DND-41 (cell line): ENCODE data around the gene C4orf36.

Experiments used
- ATAC-seq: fragments of 200-7000 bp; cut with Tn5 transposase; 3 replicates; pipeline ENCODE4 v1.9.1; 2021; ENCODE audit warnings: low read depth; ENCODE audit not compliant: insufficient read depth
- DNase-seq: peaks from one replicate; pipeline ENCODE4 v3.0.0-alpha.2; 2020
- H2AFZ ChIP-seq: 2 replicates; pipeline ENCODE4 v1.6.0; 2012; ENCODE audit warnings: low read depth, low read length
- H3K27ac ChIP-seq: 2 replicates; pipeline ENCODE4 v1.5.1; 2012; ENCODE audit warnings: low read length, inconsistent platforms
- H3K27me3 ChIP-seq: fragments of 200-600 bp; sonication (generic); 2 replicates; pipeline ENCODE4 v1.6.0; 2012; ENCODE audit warnings: low read length, mild to moderate bottlenecking, inconsistent platforms; ENCODE audit not compliant: insufficient read depth, poor library complexity
- H3K36me3 ChIP-seq: 2 replicates; pipeline ENCODE4 v1.5.1; 2012; ENCODE audit warnings: low read length, inconsistent platforms; ENCODE audit not compliant: insufficient read depth
- H3K4me1 ChIP-seq: 2 replicates; pipeline ENCODE4 v1.5.1; 2012; ENCODE audit warnings: mild to moderate bottlenecking, low read length; ENCODE audit not compliant: insufficient read depth
- H3K4me2 ChIP-seq: 2 replicates; pipeline ENCODE4 v1.6.0; 2012; ENCODE audit warnings: mild to moderate bottlenecking, moderate library complexity, low read length, inconsistent platforms; ENCODE audit not compliant: insufficient read depth
- H3K4me3 ChIP-seq, 2 experiments: fragments of 200-600 bp in 1 of 2; shearing (Covaris generic) in 1 of 2; 2 replicates each; pipeline ENCODE4 v1.5.1; 2012 to 2016; ENCODE audit warnings: inconsistent platforms in 2 of 2, low read length in 2 of 2, mild to moderate bottlenecking in 2 of 2, low read depth in 1 of 2, moderate library complexity in 1 of 2
- H3K79me2 ChIP-seq: 2 replicates; pipeline ENCODE4 v1.6.0; 2012; ENCODE audit warnings: low read length, inconsistent platforms; ENCODE audit not compliant: insufficient read depth
- H3K9ac ChIP-seq: 2 replicates; pipeline ENCODE4 v1.6.0; 2012; ENCODE audit warnings: low read depth, mild to moderate bottlenecking, inconsistent platforms, low read length, moderate library complexity
- H3K9me3 ChIP-seq: 2 replicates; pipeline ENCODE4 v1.5.1; 2012; ENCODE audit warnings: low read length, moderate library complexity, mild to moderate bottlenecking, inconsistent platforms; ENCODE audit not compliant: insufficient read depth, severe bottlenecking
- H4K20me1 ChIP-seq: 2 replicates; pipeline ENCODE4 v1.6.0; 2012; ENCODE audit warnings: low read length; ENCODE audit not compliant: insufficient read depth
- EZH2 ChIP-seq: IDR thresholded peaks from 3 replicates; pipeline ENCODE4 v1.6.1; 2012; ENCODE audit warnings: borderline replicate concordance, low read depth, mild to moderate bottlenecking, moderate library complexity, low read length, inconsistent platforms; ENCODE audit not compliant: severe bottlenecking
- TF ChIP-seq, protein P1 (sequence below): IDR thresholded peaks from 2 replicates; pipeline ENCODE4 v1.5.1; 2012; ENCODE audit warnings: borderline replicate concordance, low read length, moderate library complexity, mild to moderate bottlenecking; ENCODE audit not compliant: poor library complexity, severe bottlenecking; ENCODE audit errors: extremely low read depth

The C4orf36 gene, protein sequence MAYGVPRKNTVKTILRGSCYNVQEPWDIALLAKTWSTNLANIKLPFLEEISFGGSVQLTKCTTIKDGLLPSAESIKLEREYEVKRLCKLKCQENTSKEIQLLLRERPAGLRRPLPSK

DNA sequence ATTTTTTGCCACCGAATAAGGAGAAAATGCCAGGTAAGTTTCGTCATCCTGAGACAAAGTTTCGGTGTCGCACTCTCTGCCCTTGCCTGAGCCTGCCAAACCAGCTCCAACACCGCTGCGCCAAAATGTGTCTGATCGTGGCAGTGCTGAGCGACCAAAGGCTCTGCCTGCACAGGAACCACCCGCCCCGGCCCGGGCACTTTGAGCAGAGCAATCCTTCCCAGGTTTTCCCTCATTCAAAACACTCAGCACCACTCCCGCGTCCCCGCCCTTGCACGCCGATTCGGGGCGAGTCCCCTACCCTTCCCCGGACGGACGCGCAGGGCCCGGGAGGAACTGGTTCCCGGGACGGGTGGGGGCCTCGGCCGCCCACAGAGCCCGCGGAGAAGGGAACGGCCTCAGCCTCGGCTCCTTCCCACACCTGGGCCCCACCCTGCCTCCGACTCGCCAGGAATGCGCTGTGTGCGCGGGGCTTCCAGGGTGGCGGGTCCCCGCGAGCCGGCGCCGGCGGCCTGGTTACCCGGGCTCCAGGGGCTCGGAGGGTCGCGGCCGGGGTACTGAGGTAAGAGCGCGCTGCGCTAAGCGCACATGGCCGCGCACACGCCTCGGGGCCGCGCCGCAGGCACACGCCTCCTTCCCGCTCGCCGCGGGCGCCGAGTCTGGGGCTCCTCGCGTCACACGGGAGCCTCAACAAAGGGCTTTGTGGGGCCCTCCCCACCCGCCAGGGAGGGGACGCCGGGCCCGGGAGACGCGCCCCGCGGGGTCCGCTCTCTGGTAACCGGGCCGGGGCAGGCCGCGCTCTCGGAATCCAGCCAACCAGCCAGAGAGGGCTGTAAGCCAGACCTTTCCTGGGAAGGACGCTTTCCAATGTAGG lies at the start of gene C4orf36:
C4orf36 (minus strand) TSS at position 661 of the 874 bp plus-strand sequence. CDS start 902 bp downstream, outside the sequence.
- peak within 1 kb of the TSS; percentile 71 for H3K4me2 ChIP-seq
- TF ChIP-seq, protein P1, sequence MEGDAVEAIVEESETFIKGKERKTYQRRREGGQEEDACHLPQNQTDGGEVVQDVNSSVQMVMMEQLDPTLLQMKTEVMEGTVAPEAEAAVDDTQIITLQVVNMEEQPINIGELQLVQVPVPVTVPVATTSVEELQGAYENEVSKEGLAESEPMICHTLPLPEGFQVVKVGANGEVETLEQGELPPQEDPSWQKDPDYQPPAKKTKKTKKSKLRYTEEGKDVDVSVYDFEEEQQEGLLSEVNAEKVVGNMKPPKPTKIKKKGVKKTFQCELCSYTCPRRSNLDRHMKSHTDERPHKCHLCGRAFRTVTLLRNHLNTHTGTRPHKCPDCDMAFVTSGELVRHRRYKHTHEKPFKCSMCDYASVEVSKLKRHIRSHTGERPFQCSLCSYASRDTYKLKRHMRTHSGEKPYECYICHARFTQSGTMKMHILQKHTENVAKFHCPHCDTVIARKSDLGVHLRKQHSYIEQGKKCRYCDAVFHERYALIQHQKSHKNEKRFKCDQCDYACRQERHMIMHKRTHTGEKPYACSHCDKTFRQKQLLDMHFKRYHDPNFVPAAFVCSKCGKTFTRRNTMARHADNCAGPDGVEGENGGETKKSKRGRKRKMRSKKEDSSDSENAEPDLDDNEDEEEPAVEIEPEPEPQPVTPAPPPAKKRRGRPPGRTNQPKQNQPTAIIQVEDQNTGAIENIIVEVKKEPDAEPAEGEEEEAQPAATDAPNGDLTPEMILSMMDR = no peak
- no peak for TF ChIP-seq EZH2
- no peaks in the 10 kb centered on the region for H3K9me3 ChIP-seq

DNA sequence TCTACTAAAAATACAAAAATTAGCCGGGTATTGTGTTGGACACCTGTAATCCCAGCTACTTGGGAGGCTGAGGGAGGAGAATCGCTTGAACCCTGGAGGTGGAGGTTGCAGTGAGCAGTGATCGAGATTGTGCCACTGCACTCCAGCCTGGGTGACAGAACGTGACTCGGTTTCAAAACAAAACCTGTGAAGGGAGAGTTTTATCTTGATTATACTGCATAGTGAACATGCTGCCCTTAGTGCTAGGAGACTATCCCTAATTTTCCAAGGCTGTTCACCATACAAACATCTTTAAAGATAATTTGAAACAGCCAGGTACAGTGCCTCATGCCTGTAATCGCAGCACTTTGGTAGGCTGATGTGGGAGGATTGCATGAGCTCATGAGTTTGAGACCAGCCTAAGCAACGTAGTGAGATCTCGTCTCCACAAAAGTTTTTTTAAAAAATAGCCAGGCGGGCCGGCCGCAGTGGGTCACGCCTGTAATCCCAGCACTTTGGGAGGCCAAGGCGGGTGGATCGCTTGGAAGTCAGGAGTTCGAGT lies 48.8 kb upstream of the C4orf36 start:
- no peaks in the 10 kb centered on the region for H3K27me3 ChIP-seq
- H3K9ac ChIP-seq = no peak overlapping the region
- H2AFZ ChIP-seq = no peak overlapping the region
- no peak overlapping the region for H3K4me3 ChIP-seq
- no peaks in the 10 kb centered on the region for H3K36me3 ChIP-seq
- DNase-seq = no peak
- H3K9me3 ChIP-seq = no peaks in the 10 kb centered on the region
- H3K4me1 ChIP-seq = peaks cover 70% of the 10 kb centered on the region
- no peak for TF ChIP-seq EZH2
- TF ChIP-seq, protein P1 = no peak
- ATAC-seq = no peak
- H4K20me1 ChIP-seq = peaks cover 6% of the 10 kb centered on the region; the same call in 1 of the 2 replicates
- H3K79me2 ChIP-seq = peaks cover 99% of the 10 kb centered on the region
- H3K27ac ChIP-seq = peak overlapping the region; percentile 48
- H3K4me2 ChIP-seq = no peak overlapping the region

More for the DNA sequence above, at the start of gene C4orf36:
- H3K4me1 ChIP-seq = peaks cover 14% of the 10 kb centered on the region
- no peak within 1 kb of the TSS for H3K27ac ChIP-seq
- H3K9ac ChIP-seq = peak within 1 kb of the TSS; percentile 53
- DNase-seq (peak; percentile 38), ATAC-seq (peak; percentile 78)
- H2AFZ ChIP-seq = peak within 1 kb of the TSS; percentile 71
- H3K27me3 ChIP-seq = peaks cover 11% of the 10 kb centered on the region
- no peaks in the 10 kb centered on the region for H3K36me3 ChIP-seq
- H3K79me2 ChIP-seq = no peaks in the 10 kb centered on the region
- H4K20me1 ChIP-seq = no peaks in the 10 kb centered on the region
- H3K4me3 ChIP-seq = peak within 1 kb of the TSS; percentile 21 to 57; a peak in 3 of 4 replicates

DNA sequence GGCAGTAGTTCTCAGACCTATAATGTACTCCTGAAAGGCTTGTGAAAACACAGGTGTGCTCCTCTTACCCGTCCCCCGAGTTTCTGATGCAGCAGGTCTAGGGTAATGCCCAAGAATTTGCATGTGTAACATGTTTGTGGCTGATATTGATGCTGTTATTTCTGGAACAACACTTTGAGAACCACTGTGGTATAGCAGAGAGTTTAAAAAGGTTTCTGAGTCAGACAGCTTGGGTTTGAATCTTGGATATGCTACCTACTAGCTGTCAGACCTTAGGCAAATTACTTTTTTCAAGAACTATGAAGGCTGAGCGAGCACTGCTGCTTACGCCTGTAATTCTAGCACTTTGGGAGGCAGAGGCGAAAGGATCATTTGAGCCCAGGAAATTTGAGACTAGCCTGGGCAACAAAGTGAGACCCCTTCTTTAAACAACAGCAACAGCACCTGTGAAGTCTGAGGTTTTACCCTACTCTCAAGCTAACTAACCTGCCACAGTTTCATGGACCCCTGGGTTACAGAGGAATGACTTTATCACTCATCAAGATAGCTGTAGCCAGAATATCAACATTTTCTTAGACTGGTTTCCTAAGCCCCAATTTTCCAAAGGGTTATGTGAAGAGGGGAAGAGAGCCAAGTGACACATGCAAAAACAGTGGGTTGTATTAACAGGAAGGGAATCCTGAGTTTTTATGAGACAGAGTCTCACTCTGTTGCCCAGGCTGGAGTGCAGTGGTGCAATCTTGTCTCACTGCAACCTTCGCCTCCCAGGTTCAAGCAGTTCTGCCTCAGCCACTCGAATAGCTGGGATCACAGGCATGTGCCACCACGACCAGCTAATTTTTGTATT lies 47.7 kb upstream of the C4orf36 start:
- ATAC-seq (no peak), DNase-seq (no peak)
- Histone ChIP-seq H4K20me1 (no peaks in the 10 kb centered on the region), H3K79me2 (peaks cover 99% of the 10 kb centered on the region), H2AFZ (no peak overlapping the region), H3K36me3 (no peaks in the 10 kb centered on the region; the same call in 1 of the 2 replicates), H3K4me1 (peaks cover 59% of the 10 kb centered on the region), H3K27ac (peak overlapping the region; percentile 90), H3K9ac (peak overlapping the region; percentile 94), H3K4me3 (peak overlapping the region in 1 of 2 experiments; percentile 46; a peak in 2 of 4 replicates), H3K4me2 (peak overlapping the region; percentile 88), H3K9me3 (no peaks in the 10 kb centered on the region), H3K27me3 (no peaks in the 10 kb centered on the region)
- TF ChIP-seq, protein P1 = no peak
- no peak for TF ChIP-seq EZH2
